HEK293T (cell line): ENCODE results near the gene GRIN2A.

Experiments
- ARNT ChIP-seq: fragments of 450-650 bp; IDR thresholded peaks from 2 replicates; pipeline ENCODE4 v1.6.1; 2017; ENCODE audit warnings: mild to moderate bottlenecking
- BHLHE40 ChIP-seq: fragments of 450-650 bp; IDR thresholded peaks from 2 replicates; pipeline ENCODE4 v1.6.1; 2016; ENCODE audit warnings: mild to moderate bottlenecking, moderate library complexity, borderline replicate concordance
- CTBP1 ChIP-seq: fragments of 450-650 bp; IDR thresholded peaks from 2 replicates; pipeline ENCODE4 v1.6.1; 2016; ENCODE audit warnings: borderline replicate concordance
- ELF4 ChIP-seq: fragments of 450-650 bp; IDR thresholded peaks from 2 replicates; pipeline ENCODE4 v1.6.1; 2017; ENCODE audit warnings: antibody characterized with exemption
- FOXA1 ChIP-seq: fragments of 450-650 bp; IDR thresholded peaks from 2 replicates; pipeline ENCODE4 v1.6.1; 2016; ENCODE audit warnings: mild to moderate bottlenecking
- FOXM1 ChIP-seq: fragments of 450-650 bp; IDR thresholded peaks from 2 replicates; pipeline ENCODE4 v1.6.1; 2017; ENCODE audit warnings: mild to moderate bottlenecking, borderline replicate concordance
- HDGF ChIP-seq: fragments of 450-650 bp; IDR thresholded peaks from 2 replicates; pipeline ENCODE4 v1.6.1; 2017; ENCODE audit warnings: antibody characterized with exemption, borderline replicate concordance
- L3MBTL2 ChIP-seq: fragments of 450-650 bp; conservative IDR thresholded peaks from 2 replicates; pipeline ENCODE4 v1.6.1; 2016; ENCODE audit warnings: mild to moderate bottlenecking
- LEF1 ChIP-seq: fragments of 450-650 bp; IDR thresholded peaks from 2 replicates; pipeline ENCODE4 v1.6.1; 2017; ENCODE audit warnings: mild to moderate bottlenecking, borderline replicate concordance
- NFRKB ChIP-seq: fragments of 450-650 bp; IDR thresholded peaks from 2 replicates; pipeline ENCODE4 v1.6.1; 2016; ENCODE audit warnings: mild to moderate bottlenecking, moderate library complexity
- SP1 ChIP-seq: fragments of 450-650 bp; IDR thresholded peaks from 2 replicates; pipeline ENCODE4 v1.6.1; 2017
- TARDBP ChIP-seq: fragments of 450-650 bp; IDR thresholded peaks from 2 replicates; pipeline ENCODE4 v1.6.1; 2016
- ZNF384 ChIP-seq: fragments of 450-650 bp; IDR thresholded peaks from 2 replicates; pipeline ENCODE4 v1.6.1; 2016
- TF ChIP-seq, protein P1 (sequence below): fragments of 450-650 bp; IDR thresholded peaks from 2 replicates; pipeline ENCODE4 v1.6.1; 2016

DNA sequence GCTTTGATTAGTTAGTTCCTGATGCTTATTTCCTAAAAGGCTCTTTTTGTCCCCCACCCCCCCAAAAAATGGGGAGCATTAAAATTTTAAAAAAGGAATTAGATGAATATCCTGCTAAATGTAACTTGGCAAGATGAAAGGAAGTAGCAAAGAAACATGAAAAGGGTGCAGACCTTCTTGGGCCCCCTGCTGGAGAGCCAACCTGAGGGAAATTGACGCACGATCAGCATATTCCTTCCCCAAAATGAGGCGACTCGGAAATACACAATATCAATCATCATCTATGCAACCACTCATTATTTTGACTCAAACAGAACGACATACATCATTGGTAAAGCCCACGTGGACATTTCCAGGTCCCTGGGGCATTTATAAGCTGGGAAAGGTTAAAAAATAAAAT, 59.7 kb downstream of the GRIN2A start:
- TF ChIP-seq LEF1 (no peak), ARNT (no peak), SP1 (no peak), TARDBP (no peak), ZNF384 (no peak), FOXM1 (no peak), BHLHE40 (no peak), NFRKB (no peak), HDGF (no peak), CTBP1 (no peak), FOXA1 (no peak), ELF4 (no peak), L3MBTL2 (no peak)
- TF ChIP-seq, protein P1, sequence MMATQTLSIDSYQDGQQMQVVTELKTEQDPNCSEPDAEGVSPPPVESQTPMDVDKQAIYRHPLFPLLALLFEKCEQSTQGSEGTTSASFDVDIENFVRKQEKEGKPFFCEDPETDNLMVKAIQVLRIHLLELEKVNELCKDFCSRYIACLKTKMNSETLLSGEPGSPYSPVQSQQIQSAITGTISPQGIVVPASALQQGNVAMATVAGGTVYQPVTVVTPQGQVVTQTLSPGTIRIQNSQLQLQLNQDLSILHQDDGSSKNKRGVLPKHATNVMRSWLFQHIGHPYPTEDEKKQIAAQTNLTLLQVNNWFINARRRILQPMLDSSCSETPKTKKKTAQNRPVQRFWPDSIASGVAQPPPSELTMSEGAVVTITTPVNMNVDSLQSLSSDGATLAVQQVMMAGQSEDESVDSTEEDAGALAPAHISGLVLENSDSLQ = no peak
